HG03039 (cell line): ENCODE results near the gene KDM4D.
"Not testable (repeated sequence)": the region's sequence is repeated elsewhere in the genome, so short reads cannot be mapped to it uniquely, and the experiment has no call there.

Experiments used
- ATAC-seq: cut with Tn5 transposase; IDR thresholded peaks from one replicate; pipeline ENCODE4 v1.9.1; 2021; ENCODE audit warnings: mild to moderate bottlenecking, moderate library complexity; ENCODE audit not compliant: unreplicated experiment

KDM4D gene

DNA sequence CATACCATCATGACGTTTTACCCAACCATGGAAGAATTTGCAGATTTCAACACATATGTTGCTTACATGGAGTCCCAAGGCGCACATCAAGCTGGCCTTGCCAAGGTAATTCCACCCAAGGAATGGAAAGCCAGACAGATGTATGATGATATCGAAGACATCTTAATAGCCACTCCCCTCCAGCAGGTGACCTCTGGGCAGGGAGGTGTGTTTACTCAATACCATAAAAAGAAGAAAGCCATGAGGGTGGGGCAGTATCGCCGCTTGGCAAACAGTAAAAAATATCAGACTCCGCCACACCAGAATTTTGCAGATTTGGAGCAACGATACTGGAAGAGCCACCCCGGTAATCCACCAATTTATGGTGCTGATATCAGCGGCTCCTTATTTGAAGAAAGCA lies 52.1 kb downstream of the KDM4D start:
- not testable (repeated sequence) for ATAC-seq

DNA sequence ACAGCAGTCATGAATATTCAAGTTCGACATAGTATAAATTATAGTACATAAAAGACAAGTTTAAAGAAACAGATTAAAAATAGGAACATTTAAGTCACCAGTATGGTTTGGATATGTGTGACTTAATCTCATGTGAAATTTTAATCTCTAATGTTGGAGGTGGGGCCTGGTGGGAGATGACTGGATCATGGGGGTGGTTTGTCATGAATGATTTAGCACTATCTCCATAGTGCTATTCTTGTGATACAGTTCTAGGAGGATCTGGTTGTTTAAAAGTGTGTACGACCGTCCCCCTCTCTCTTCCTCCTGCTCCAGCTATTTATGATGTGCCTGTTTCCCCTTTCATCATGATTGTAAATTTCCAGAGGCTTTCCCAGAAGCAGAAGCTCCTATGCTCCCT lies 54.8 kb downstream of the KDM4D start:
- ATAC-seq, result no peak

DNA sequence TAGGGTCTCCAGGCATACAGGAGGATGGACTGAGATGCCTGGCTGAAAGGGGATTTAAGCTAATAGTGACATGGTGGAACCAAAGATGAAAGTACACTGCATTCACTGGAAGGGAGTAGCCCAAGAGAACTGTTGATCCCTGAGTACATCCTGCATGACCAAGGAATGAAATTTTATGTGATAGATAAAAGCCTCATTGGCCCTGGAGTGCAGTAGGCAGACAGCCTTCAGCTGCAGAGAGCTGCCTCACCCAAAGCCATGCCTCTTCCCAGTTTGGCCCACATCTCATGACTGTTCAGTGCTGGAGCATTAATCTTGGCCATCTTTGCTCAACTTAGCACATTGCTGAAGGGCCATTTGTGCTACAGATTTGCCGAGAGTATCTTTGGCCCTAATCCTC lies 59.5 kb downstream of the KDM4D start:
- no peak for ATAC-seq

DNA sequence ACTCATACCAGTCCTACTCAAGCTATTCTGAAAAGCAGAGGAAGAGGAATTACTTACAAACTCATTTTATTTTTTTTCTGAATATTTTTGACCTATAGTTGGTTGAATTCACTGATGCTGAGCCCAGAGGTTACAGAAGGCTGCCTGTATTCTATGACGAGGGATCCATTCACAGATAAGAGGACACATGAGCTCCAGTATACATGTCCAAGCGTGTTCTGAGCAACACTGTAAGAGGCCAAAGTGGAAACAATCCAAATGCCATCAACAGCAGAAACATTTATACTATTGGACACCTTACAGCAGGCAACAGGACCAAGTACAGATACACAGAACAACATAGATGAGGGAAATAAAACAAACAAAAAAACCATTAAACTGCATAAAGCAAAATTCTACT lies 61.8 kb downstream of the KDM4D start:
- no peak for ATAC-seq

DNA sequence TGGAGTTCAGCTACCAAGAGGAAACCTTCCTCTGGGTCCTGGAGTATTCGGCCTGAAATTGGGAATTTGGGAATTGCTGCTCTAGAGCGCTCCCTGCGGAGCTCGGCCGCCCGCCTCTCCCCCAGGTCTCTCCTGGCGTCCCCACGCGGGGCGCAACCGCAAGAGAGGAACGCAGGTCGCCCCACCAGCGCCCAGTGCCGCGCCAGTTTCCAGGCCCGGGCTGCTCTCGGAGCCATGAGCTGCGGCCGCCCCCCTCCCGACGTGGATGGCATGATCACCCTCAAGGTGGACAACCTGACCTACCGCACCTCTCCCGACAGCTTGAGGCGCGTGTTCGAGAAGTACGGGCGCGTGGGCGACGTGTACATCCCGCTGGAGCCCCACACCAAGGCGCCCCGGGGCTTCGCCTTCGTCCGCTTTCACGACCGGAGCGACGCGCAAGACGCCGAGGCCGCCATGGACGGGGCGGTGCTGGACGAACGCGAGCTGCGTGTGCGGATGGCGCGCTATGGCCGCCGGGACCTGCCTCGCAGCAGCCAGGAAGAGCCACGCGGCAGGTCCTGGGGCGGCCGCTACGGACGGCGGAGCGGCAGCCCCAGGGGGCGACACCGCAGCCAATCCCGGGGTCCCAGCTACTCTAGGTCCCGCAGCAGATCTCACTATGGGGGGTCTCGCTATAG lies 64.0 kb downstream of the KDM4D start:
- not testable (repeated sequence) for ATAC-seq

DNA sequence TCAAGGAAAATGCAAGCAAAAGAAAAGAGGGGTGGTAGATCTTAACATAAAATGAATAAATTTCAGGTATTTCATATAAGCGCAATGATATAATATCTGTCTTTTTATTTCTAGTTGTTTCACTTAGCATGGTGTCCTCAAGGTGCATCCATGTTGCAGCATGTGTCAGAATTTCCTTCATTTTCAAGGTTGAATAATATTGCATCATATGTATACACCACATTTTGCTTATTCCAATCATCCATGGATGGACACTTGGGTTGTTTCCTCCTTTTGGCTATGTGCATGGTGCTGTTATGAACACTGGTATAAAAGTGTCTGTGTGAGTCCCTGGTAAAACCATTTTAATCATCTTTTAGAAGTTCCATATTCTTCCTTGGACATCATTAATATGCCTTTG lies 68.7 kb downstream of the KDM4D start:
- ATAC-seq, result no peak

DNA sequence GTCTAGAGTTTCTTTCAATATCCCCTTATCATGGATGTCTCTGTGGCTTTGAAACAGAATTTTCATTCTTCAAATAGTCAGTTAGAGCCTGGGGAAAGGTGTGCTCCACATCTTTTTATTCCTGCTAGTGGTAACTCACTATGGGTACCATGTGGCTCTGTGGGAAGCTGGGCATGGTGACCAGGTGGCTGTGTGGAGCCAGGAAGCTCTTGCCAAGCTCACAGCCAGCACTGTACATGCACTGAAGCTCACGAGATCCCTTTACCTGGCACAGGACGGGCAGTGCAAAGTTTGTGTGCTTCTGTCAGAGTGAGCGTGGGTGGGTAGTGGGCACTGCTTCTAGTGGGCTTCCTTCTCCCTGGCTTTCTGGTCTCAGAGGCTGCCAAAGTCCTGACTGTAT lies 69.4 kb downstream of the KDM4D start:
- ATAC-seq, result no peak

DNA sequence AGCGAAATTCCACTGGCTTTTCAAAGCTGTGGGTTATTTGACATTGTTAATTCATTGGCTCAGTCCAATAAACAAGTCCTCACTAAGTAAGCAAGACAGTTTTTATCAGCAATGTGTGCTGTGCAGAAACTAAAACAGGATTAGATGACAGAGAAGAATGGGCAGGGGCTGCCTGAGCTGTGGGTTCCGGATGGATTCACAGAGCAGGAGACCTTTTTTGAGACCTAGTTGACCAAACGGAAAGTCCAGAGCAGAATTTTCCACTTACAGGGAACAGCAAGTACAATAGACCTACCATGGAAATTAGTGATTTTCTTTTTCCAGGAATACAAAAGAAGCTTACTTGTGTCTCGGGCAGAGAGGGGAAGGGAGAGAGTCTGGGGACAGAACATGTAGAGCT lies 70.5 kb downstream of the KDM4D start:
- ATAC-seq, result no peak

DNA sequence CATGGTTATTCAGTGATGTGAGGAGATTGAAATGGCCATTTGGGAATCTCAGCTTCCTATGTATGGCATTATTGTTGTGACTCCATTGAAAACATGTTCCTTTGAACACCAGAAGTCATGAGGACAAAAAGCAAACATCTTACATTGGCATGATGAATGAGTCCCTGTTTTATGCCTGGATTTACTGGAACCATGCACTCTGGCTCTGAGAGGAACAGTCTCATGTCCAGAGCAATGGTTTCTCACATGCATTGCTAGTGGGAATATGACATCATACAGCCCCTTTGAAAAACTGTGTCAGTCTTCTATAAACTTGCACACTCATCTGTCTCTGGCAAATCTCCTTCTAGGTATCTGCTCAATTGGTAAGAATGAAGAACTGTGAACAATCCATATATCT lies 72.3 kb downstream of the KDM4D start:
- no peak for ATAC-seq
